Right lobe of liver (tissue), 4 donors: ENCODE results near the gene AKR1C3.

Source experiments
- CTCF ChIP-seq, 4 donors: fragments of 200-600 bp in 3 of 4; fragments of 450-650 bp in 1 of 4; IDR thresholded peaks; one replicate each; pipeline versions ENCODE4 v1.5.1 to v1.8.0; 2016 to 2022; ENCODE audit warnings: antibody characterized with exemption in 4 of 4, mild to moderate bottlenecking in 2 of 4
- POLR2A ChIP-seq: fragments of 450-650 bp; IDR thresholded peaks from one replicate; pipeline ENCODE4 v1.6.1; 2017; ENCODE audit warnings: antibody characterized with exemption, mild to moderate bottlenecking
- donor health status: DM: no; HTN: no; CAD: no.
- donor health status: DM: no; HTN: no; CAD: no.
- donor health status: DM: no; HTN: yes; CAD: no.

GRCh38 chr10:5147255-5147980, 53.2 kb downstream of the AKR1C3 start:
- no peak for TF ChIP-seq CTCF (IDR thresholded peaks at IDR 0.05)
- no peak for TF ChIP-seq POLR2A
